Fibroblast of lung (primary cell): ENCODE results near the gene GOT1. TPM values are rescaled to one million over a fixed set of nuclear protein-coding genes. Genes with fewer than 3 reads are reported as not detected.
A peak's percentile ranks its signal among the peaks of the same experiment; 100 is the strongest.

Experiments used
- DNase-seq, 2 donors: peaks; one replicate each; pipeline versions ENCODE4 v3.0.0 to v3.0.0-alpha.2; 2010; ENCODE audit warnings: low read depth in 2 of 2
- H2AFZ ChIP-seq: 2 replicates; pipeline ENCODE4 v1.5.1; 2012; ENCODE audit warnings: low read length, control low read depth, inconsistent platforms
- H3K27ac ChIP-seq: 2 replicates; pipeline ENCODE4 v1.5.1; 2011; ENCODE audit warnings: low read length, control low read depth; ENCODE audit not compliant: insufficient read depth
- H3K27me3 ChIP-seq: 2 replicates; pipeline ENCODE4 v1.5.1; 2011; ENCODE audit warnings: mild to moderate bottlenecking, low read length; ENCODE audit not compliant: control insufficient read depth, insufficient read depth
- H3K36me3 ChIP-seq: 2 replicates; pipeline ENCODE4 v1.5.1; 2011; ENCODE audit warnings: low read length; ENCODE audit not compliant: control insufficient read depth, insufficient read depth
- H3K4me1 ChIP-seq: 2 replicates; pipeline ENCODE4 v1.5.1; 2011; ENCODE audit warnings: low read length; ENCODE audit not compliant: control insufficient read depth, insufficient read depth; ENCODE audit errors: extremely low read depth
- H3K4me2 ChIP-seq: 2 replicates; pipeline ENCODE4 v1.5.1; 2011; ENCODE audit warnings: low read length, control low read depth; ENCODE audit not compliant: insufficient read depth; ENCODE audit errors: extremely low read depth
- H3K4me3 ChIP-seq, 4 experiments: fragments of 200-600 bp in 1 of 4; sonication (generic) in 1 of 4; replicated peaks in 1 of 4; 2 replicates each; pipeline ENCODE4 v1.5.1; 2011 to 2016; ENCODE audit warnings: low read length in 4 of 4, low read depth in 3 of 4, mild to moderate bottlenecking in 3 of 4, control low read depth in 2 of 4, inconsistent platforms in 1 of 4, mixed read lengths in 1 of 4; ENCODE audit not compliant: insufficient read depth in 1 of 4; ENCODE audit errors: control extremely low read depth in 1 of 4
- H3K79me2 ChIP-seq: 2 replicates; pipeline ENCODE4 v1.5.1; 2012; ENCODE audit warnings: mild to moderate bottlenecking, low read length, inconsistent platforms; ENCODE audit not compliant: control insufficient read depth, insufficient read depth
- H3K9ac ChIP-seq: 2 replicates; pipeline ENCODE4 v1.5.1; 2011; ENCODE audit warnings: mild to moderate bottlenecking, low read length, control low read depth; ENCODE audit not compliant: insufficient read depth
- H3K9me3 ChIP-seq: 2 replicates; pipeline ENCODE4 v1.5.1; 2012; ENCODE audit warnings: low read depth, low read length; ENCODE audit not compliant: control insufficient read depth, insufficient read depth
- H4K20me1 ChIP-seq: 2 replicates; pipeline ENCODE4 v1.5.1; 2011; ENCODE audit warnings: low read length; ENCODE audit not compliant: control insufficient read depth, insufficient read depth; ENCODE audit errors: extremely low read depth
- EZH2 ChIP-seq: IDR thresholded peaks from 2 replicates; pipeline ENCODE4 v1.5.1; 2012; ENCODE audit warnings: low read length, control low read depth, mild to moderate bottlenecking; ENCODE audit errors: missing control alignments
- polyA plus RNA-seq, 2 donors: library from polyadenylated mRNA; depleted of rRNA in 1 of 2; stranded (reverse) in 1 of 2; unstranded in 1 of 2; fragments of >200 nt; gene quantifications; 2 replicates each; pipeline ENCODE4 v1.2.1, GENCODE V29; 2011 to 2012; ENCODE audit warnings: missing spikeins in 1 of 2
- total RNA-seq: library from RNA; depleted of rRNA; stranded (reverse); fragments of >200 nt; gene quantifications from 2 replicates; pipeline ENCODE4 v1.2.1, GENCODE V29; 2014
- TF ChIP-seq, protein P1 (sequence below), 2 donors: IDR thresholded peaks in 1 of 2; conservative IDR thresholded peaks in 1 of 2; 1 replicate in 1 of 2; 2 replicates in 1 of 2; pipeline ENCODE4 v1.5.1; 2011 to 2012; ENCODE audit warnings: low read length in 2 of 2, control low read depth in 1 of 2, inconsistent platforms in 1 of 2, low read depth in 1 of 2, mild to moderate bottlenecking in 1 of 2

The GOT1 gene
- total and polyA plus RNA-seq, 2 donors (not counting 1 experiment from before 2014, with no cell fraction given): 20.8 to 52.2 TPM

DNA sequence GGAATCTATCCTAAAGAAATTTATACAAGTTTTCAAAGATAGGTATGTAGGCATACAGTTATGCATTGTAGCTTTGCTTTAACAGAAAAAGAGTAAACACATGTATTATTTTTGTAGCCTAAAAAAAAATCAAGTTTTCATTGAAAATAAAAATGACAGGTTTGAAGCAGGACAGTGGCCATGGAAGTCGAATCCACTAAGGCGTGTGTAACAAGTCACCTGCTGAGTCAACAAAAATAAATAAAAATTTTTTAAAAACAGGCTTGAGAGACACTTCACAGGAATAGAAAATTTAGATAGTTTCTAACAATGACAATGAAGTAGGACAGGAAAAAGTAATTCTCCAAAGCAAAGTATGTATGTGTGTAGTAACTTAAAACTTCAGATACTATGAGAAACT, 8.5 kb upstream of the GOT1 start:
- Histone ChIP-seq H2AFZ (no peak overlapping the region), H3K4me2 (no peak overlapping the region), H3K27me3 (no peaks in the 10 kb centered on the region), H3K36me3 (no peaks in the 10 kb centered on the region), H4K20me1 (no peaks in the 10 kb centered on the region), H3K9me3 (no peaks in the 10 kb centered on the region), H3K79me2 (no peaks in the 10 kb centered on the region), H3K27ac (no peak overlapping the region), H3K9ac (no peak overlapping the region), H3K4me1 (no peaks in the 10 kb centered on the region), H3K4me3 (no peak overlapping the region)
- DNase-seq: no peak
- TF ChIP-seq EZH2: no peak
- TF ChIP-seq, protein P1, sequence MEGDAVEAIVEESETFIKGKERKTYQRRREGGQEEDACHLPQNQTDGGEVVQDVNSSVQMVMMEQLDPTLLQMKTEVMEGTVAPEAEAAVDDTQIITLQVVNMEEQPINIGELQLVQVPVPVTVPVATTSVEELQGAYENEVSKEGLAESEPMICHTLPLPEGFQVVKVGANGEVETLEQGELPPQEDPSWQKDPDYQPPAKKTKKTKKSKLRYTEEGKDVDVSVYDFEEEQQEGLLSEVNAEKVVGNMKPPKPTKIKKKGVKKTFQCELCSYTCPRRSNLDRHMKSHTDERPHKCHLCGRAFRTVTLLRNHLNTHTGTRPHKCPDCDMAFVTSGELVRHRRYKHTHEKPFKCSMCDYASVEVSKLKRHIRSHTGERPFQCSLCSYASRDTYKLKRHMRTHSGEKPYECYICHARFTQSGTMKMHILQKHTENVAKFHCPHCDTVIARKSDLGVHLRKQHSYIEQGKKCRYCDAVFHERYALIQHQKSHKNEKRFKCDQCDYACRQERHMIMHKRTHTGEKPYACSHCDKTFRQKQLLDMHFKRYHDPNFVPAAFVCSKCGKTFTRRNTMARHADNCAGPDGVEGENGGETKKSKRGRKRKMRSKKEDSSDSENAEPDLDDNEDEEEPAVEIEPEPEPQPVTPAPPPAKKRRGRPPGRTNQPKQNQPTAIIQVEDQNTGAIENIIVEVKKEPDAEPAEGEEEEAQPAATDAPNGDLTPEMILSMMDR (conservative IDR thresholded peaks at IDR 0.05 in 1 of 2, IDR thresholded peaks at IDR 0.05 in 1 of 2; ENCODE audit: low read depth in 1 of 2, low read length in 2 of 2): no peak

DNA sequence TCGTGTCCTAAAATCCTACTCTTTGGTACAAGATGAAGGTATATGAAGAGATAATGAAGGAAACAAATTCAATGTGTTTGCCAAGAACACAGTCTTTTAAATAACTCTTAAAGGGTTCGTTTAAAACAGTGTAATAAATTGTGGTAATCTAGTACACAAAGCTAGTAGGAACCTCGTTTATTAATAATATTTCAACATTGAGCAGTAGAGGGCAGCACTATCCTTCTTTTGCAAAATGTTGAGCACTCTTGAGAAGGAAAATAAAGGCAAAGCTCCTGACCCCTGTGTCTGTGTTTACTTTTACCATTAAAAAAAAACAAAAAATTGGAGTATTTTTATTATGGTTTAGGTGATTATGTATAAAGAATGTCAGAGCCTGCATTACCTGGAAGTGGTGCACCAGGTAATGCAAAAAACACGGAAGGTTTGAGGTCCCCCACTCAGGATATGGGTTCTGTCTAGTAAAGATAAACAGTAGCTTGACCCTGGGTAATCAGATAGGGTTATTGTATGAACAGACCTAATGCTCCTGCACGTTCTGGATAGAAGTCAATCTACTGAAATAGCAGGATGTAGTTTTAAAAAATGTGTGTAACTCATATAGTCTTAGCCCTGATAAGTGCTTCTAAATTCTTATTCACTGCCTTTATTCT, 5.7 kb upstream of the GOT1 start:
- Histone ChIP-seq H3K36me3 (no peaks in the 10 kb centered on the region), H3K4me3 (no peak overlapping the region), H3K27ac (no peak overlapping the region), H3K4me1 (no peaks in the 10 kb centered on the region), H3K9me3 (no peaks in the 10 kb centered on the region), H4K20me1 (no peaks in the 10 kb centered on the region), H3K4me2 (no peak overlapping the region), H3K9ac (no peak overlapping the region), H3K27me3 (no peaks in the 10 kb centered on the region), H2AFZ (no peak overlapping the region), H3K79me2 (peaks cover 2% of the 10 kb centered on the region)
- DNase-seq: peak; percentile 19 to 44
- TF ChIP-seq, protein P1 (conservative IDR thresholded peaks at IDR 0.05 in 1 of 2, IDR thresholded peaks at IDR 0.05 in 1 of 2; ENCODE audit: low read depth in 1 of 2, low read length in 2 of 2): peak; percentile 32 to 37
- no peak for TF ChIP-seq EZH2

DNA sequence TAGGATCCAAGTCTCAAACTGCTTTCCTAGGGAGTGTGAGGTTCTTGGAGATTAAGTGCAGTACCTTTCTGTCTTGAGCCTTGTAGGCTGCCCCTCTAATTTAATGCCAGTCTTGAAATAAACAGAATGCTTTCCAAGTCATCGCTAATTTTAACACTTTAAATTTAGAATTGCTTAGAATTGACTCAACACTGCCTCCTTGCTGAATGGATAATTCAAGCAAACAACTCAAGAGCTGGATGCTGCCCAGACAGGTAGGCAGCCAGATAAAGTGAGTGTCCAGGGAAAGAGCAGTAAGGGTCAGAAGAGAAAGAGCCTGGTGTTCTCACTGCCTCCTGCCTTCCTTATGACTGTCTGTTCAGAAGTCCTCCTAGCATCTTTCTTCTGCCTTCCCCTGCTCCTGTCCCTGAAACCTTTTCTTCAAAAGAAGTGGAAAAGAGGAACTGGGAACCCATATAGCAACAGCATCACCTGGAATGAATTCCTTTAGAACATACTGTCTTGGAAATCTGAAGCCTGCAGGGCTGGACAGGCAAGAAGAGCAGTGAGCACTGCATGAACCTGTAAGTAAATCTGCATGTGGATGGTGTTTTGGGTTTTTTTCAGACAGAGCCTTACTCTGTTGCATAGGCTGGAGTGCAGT, 3.1 kb upstream of the GOT1 start:
- Histone ChIP-seq H3K27ac (no peak overlapping the region), H3K9me3 (no peaks in the 10 kb centered on the region), H3K4me2 (no peak overlapping the region), H3K4me1 (no peaks in the 10 kb centered on the region), H2AFZ (no peak overlapping the region), H3K4me3 (no peak overlapping the region), H3K27me3 (no peaks in the 10 kb centered on the region), H3K9ac (no peak overlapping the region), H3K79me2 (peaks cover 11% of the 10 kb centered on the region), H4K20me1 (no peaks in the 10 kb centered on the region), H3K36me3 (no peaks in the 10 kb centered on the region)
- DNase-seq: no peak
- TF ChIP-seq, protein P1 (conservative IDR thresholded peaks at IDR 0.05 in 1 of 2, IDR thresholded peaks at IDR 0.05 in 1 of 2; ENCODE audit: low read depth in 1 of 2, low read length in 2 of 2): no peak
- TF ChIP-seq EZH2: no peak
